Upper lobe of right lung (tissue), 1 donor: ENCODE measurements around the gene SAMD10. TPM values are rescaled to one million over a fixed set of nuclear protein-coding genes. Genes with fewer than 3 reads are reported as not detected.

Experiments used
- ATAC-seq: fragments of 200-7000 bp; cut with Tn5 transposase; one replicate; pipeline ENCODE4 v1.9.1; 2020; ENCODE audit warnings: mild to moderate bottlenecking, moderate library complexity
- DNase-seq: peaks from one replicate; pipeline ENCODE4 v3.0.0-alpha.2; 2020
- H3K27ac ChIP-seq: fragments of 200-600 bp; one replicate; pipeline ENCODE4 v1.8.0; 2022
- H3K27me3 ChIP-seq: fragments of 200-600 bp; one replicate; pipeline ENCODE4 v1.8.0; 2022; ENCODE audit warnings: mild to moderate bottlenecking
- H3K36me3 ChIP-seq: fragments of 200-600 bp; one replicate; pipeline ENCODE4 v1.8.0; 2022
- H3K4me1 ChIP-seq: fragments of 200-600 bp; one replicate; pipeline ENCODE4 v1.8.0; 2022
- H3K4me3 ChIP-seq: fragments of 200-600 bp; one replicate; pipeline ENCODE4 v1.8.0; 2022; ENCODE audit warnings: mild to moderate bottlenecking
- H3K9me3 ChIP-seq: fragments of 200-600 bp; one replicate; pipeline ENCODE4 v1.8.0; 2022
- intact Hi-C: fragments of 100-400 bp; cut with DNase I; formaldehyde crosslinking; loops from one replicate; pipeline ENCODE4 v1.11.0; 2022
- total RNA-seq: library from RNA; stranded (reverse); fragmentation: NEBNext Ultra II Directional; extraction: Animal tissue kit (Norgen Biotek cat#: 25700); gene quantifications from one replicate; pipeline ENCODE4 v1.2.1, GENCODE V29; 2021
- TF ChIP-seq, protein P1 (sequence below): fragments of 200-600 bp; IDR thresholded peaks from one replicate; pipeline ENCODE4 v1.8.0; 2022; ENCODE audit warnings: antibody characterized with exemption
- donor health status: DM: no; HTN: yes; CAD: no; lungs with severe emphysema.

SAMD10 gene
- total RNA-seq, 1 donor from 2014 or later, result 4.3 TPM

DNA sequence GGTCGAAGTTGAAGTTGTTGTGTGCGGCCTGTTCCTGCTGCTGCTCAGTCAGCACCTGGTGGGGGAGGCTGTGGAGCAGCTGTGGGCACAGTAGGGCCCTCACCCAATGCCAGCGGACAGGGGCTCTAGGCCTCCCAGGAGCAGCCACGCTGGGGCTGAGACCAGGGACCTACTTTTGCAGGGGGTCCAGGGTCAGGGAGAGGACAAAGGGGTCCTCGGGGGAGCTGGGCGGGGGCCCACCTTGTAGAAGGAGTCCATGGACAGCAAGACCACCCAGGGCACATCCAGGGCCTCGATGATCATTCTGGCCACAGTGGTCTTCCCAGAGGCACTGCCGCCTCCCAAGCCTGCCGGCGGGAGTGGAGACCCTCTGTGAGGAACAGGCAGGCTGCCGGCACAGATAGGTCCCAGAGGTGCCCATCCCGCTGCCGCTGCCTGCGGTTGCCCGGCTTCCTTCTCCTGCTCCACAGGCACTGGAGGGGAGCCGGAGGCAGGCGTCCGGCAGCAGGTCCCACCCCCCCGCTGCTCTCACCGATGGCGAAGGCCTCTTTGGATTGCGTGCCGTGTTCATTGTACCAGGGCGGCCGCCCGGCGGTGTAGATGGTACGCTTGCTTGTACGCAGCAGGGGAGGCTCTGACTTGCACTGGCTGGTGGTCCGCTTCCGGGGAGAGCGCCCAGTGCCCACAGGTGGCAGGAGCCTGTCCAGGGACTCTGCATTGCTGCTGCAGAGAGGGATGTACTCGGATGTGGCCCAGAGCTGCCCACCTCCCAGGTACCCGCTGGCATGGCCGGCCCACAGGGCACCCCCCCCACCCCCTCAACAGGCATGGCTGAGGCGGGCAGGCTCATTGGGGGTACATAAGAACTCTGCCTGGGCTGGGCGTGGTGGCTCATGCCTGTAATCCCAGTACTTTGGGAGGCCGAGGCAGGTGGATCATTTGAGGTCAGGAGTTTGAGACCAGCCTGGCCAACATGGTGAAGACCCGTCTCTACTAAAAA, 33.2 kb downstream of the SAMD10 start:
- ATAC-seq (no peak), DNase-seq (no peak)
- Histone ChIP-seq H3K9me3 (no peaks in the 10 kb centered on the region), H3K36me3 (peaks cover 37% of the 10 kb centered on the region), H3K4me3 (no peak overlapping the region), H3K27me3 (no peaks in the 10 kb centered on the region), H3K27ac (no peak overlapping the region), H3K4me1 (peaks cover 57% of the 10 kb centered on the region)
- TF ChIP-seq, protein P1, sequence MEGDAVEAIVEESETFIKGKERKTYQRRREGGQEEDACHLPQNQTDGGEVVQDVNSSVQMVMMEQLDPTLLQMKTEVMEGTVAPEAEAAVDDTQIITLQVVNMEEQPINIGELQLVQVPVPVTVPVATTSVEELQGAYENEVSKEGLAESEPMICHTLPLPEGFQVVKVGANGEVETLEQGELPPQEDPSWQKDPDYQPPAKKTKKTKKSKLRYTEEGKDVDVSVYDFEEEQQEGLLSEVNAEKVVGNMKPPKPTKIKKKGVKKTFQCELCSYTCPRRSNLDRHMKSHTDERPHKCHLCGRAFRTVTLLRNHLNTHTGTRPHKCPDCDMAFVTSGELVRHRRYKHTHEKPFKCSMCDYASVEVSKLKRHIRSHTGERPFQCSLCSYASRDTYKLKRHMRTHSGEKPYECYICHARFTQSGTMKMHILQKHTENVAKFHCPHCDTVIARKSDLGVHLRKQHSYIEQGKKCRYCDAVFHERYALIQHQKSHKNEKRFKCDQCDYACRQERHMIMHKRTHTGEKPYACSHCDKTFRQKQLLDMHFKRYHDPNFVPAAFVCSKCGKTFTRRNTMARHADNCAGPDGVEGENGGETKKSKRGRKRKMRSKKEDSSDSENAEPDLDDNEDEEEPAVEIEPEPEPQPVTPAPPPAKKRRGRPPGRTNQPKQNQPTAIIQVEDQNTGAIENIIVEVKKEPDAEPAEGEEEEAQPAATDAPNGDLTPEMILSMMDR, result no peak
- intact Hi-C loops, result no loop called here

- Histone ChIP-seq H3K4me3 (no peak overlapping the region), H3K27ac (no peak overlapping the region), H3K36me3 (peaks cover 47% of the 10 kb centered on the region), H3K9me3 (no peaks in the 10 kb centered on the region), H3K4me1 (peaks cover 50% of the 10 kb centered on the region), H3K27me3 (no peaks in the 10 kb centered on the region)
- intact Hi-C loops, result no loop called here
- TF ChIP-seq, protein P1, result no peak
- DNase-seq (no peak), ATAC-seq (no peak)
These were observed 34.3 kb downstream of the SAMD10 start for GRCh38 chr20:63945031-63945658.

DNA sequence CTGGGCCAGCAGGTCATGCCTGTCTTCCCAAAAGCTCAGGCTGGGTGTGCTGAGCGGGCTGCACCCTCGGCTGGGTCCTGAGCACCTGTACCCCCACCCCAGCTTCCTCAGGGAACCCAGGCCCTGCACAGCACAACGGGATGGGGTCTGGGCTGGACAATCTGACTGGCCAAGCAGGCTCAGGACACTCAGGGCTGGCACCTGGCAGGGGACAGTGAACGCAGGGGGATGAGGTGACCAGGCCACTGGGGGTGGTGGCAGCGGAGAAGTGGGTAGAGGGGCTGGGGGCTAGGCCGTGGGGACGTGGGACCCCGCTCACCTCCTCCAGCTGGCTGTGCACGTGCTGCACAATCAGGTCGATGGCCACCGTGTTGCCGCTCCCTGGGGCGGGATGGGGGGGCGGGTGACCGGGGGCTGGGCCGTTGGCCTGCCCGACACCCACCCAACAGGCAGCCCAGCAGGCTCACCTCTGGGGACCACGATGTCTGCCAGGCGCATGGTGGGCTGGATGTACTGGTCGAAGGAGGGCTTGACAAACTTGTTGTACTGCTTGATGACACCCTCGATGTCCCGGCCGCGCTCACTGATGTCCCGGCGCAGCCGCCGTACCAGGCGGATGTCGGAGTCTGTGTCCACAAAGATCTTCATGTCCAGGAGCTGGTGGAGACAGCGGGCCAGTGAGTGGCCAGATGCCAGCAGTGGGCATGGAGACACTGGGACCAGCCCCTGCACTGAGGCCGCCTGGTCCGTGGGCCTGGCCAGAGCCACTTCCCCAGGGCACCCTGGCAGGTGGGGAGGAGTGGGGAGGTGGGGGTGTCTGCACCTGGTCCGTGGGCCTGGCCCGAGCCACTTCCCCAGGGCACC, 35.1 kb downstream of the SAMD10 start:
- intact Hi-C loops, result no loop called here
- H3K27me3 ChIP-seq, result no peaks in the 10 kb centered on the region
- TF ChIP-seq, protein P1, result no peak
- no peak overlapping the region for H3K4me3 ChIP-seq
- no peaks in the 10 kb centered on the region for H3K9me3 ChIP-seq
- DNase-seq (no peak), ATAC-seq (no peak)
- peaks cover 55% of the 10 kb centered on the region for H3K36me3 ChIP-seq
- H3K4me1 ChIP-seq, result peaks cover 42% of the 10 kb centered on the region
- peak overlapping the region; percentile 77 for H3K27ac ChIP-seq

DNA sequence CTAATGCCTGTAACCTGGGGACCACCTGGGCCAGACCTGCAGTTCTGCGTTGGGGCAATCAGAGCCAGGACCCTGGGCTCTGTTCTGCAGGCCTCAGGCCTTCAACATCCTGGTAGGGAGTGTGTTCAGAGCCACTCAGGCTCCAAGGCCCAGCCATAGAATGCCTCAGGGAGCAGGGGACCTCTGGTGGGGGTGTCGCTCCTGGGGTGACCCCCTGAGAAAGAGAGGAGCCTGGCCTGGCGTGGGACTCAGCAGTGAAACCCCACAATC, 35.7 kb downstream of the SAMD10 start:
- Histone ChIP-seq H3K4me1 (peaks cover 36% of the 10 kb centered on the region), H3K9me3 (no peaks in the 10 kb centered on the region), H3K27ac (peak overlapping the region; percentile 77), H3K27me3 (no peaks in the 10 kb centered on the region), H3K36me3 (peaks cover 61% of the 10 kb centered on the region), H3K4me3 (no peak overlapping the region)
- ATAC-seq, result no peak
- TF ChIP-seq, protein P1, result no peak
- DNase-seq, result no peak
- intact Hi-C loops, result no loop called here

GRCh38 chr20:63942969-63943807, 36.3 kb downstream of the SAMD10 start:
- DNase-seq, result no peak
- Histone ChIP-seq H3K4me1 (peaks cover 33% of the 10 kb centered on the region), H3K4me3 (no peak overlapping the region), H3K36me3 (peaks cover 62% of the 10 kb centered on the region), H3K9me3 (no peaks in the 10 kb centered on the region), H3K27me3 (no peaks in the 10 kb centered on the region), H3K27ac (peak overlapping the region; percentile 77)
- TF ChIP-seq, protein P1, result no peak
- ATAC-seq, result no peak
- intact Hi-C loops, result no loop called here
